GM21526 (cell line): ENCODE measurements around the gene ODF4.
"Not testable (repeated sequence)": the region's sequence is repeated elsewhere in the genome, so short reads cannot be mapped to it uniquely, and the experiment has no call there.

Experiments used
- ATAC-seq: cut with Tn5 transposase; IDR thresholded peaks from one replicate; pipeline ENCODE4 v1.9.1; 2021; ENCODE audit warnings: moderate library complexity; ENCODE audit not compliant: unreplicated experiment, low FRiP score

ODF4 gene

GRCh38 chr17:8324923-8325322 is 14.7 kb upstream of the ODF4 start:
- ATAC-seq = no peak

GRCh38 chr17:8326511-8327302 is 12.9 kb upstream of the ODF4 start:
- ATAC-seq = no peak

GRCh38 chr17:8327303-8327649 is 12.4 kb upstream of the ODF4 start:
- no peak for ATAC-seq

GRCh38 chr17:8332128-8332527 is 7.5 kb upstream of the ODF4 start:
- no peak for ATAC-seq

- ATAC-seq = no peak
Observed at GRCh38 chr17:8332688-8333087, 7.0 kb upstream of the ODF4 start.

- ATAC-seq = no peak
Observed at GRCh38 chr17:8333281-8333680, 6.4 kb upstream of the ODF4 start.

- ATAC-seq = no peak
Observed at GRCh38 chr17:8337802-8338752, 1.6 kb upstream of the ODF4 start.

GRCh38 chr17:8338753-8339140 is 893 bp upstream of the ODF4 start:
- ATAC-seq = no peak

- no peak for ATAC-seq
Observed at GRCh38 chr17:8341456-8341855, 1.8 kb downstream of the ODF4 start.

- no peak for ATAC-seq
Observed at GRCh38 chr17:8345052-8345690, 5.5 kb downstream of the ODF4 start.

GRCh38 chr17:8345951-8346665 is 6.5 kb downstream of the ODF4 start:
- ATAC-seq = no peak

- ATAC-seq = not testable (repeated sequence)
Observed at GRCh38 chr17:8347001-8347400, 7.4 kb downstream of the ODF4 start.

- no peak for ATAC-seq
Observed at GRCh38 chr17:8350339-8350738, 10.7 kb downstream of the ODF4 start.

GRCh38 chr17:8353736-8354135 is 14.1 kb downstream of the ODF4 start:
- no peak for ATAC-seq

- no peak for ATAC-seq
Observed at GRCh38 chr17:8354236-8354635, 14.6 kb downstream of the ODF4 start.

- no peak for ATAC-seq
Observed at GRCh38 chr17:8357910-8358309, 18.3 kb downstream of the ODF4 start.

- ATAC-seq = no peak
Observed at GRCh38 chr17:8359769-8360168, 20.1 kb downstream of the ODF4 start.

- no peak for ATAC-seq
Observed at GRCh38 chr17:8360260-8360659, 20.6 kb downstream of the ODF4 start.

- no peak for ATAC-seq
Observed at GRCh38 chr17:8360751-8361150, 21.1 kb downstream of the ODF4 start.

- ATAC-seq = no peak
Observed at GRCh38 chr17:8362651-8363332, 23.2 kb downstream of the ODF4 start.
